AG09319 (cell line): Measurements from ENCODE around the gene STARD7.

ENCODE experiments used
- DNase-seq: peaks from one replicate; pipeline ENCODE4 v3.0.0-alpha.2; 2010; ENCODE audit warnings: low read depth; ENCODE audit errors: extremely low read depth
- CTCF ChIP-seq: IDR thresholded peaks from 2 replicates; pipeline ENCODE4 v1.5.1; 2011; ENCODE audit warnings: low read depth, mild to moderate bottlenecking, inconsistent platforms, low read length, moderate library complexity

Gene STARD7

GRCh38 chr2:96159084-96159830, 49.4 kb downstream of the STARD7 start:
- no peak for DNase-seq
- TF ChIP-seq CTCF, result no peak

- TF ChIP-seq CTCF, result no peak
- no peak for DNase-seq
Observed at GRCh38 chr2:96158554-96158940, 50.1 kb downstream of the STARD7 start.

GRCh38 chr2:96157649-96158553, 50.7 kb downstream of the STARD7 start:
- TF ChIP-seq CTCF, result no peak
- no peak for DNase-seq

GRCh38 chr2:96156926-96157648, 51.5 kb downstream of the STARD7 start:
- no peak for DNase-seq
- TF ChIP-seq CTCF, result no peak

- TF ChIP-seq CTCF, result no peak
- DNase-seq, result no peak
Observed at GRCh38 chr2:96156011-96156820, 52.4 kb downstream of the STARD7 start.

GRCh38 chr2:96154506-96155380, 53.9 kb downstream of the STARD7 start:
- no peak for TF ChIP-seq CTCF
- DNase-seq, result no peak
